ENCODE data around the gene TINAGL1.

DNA sequence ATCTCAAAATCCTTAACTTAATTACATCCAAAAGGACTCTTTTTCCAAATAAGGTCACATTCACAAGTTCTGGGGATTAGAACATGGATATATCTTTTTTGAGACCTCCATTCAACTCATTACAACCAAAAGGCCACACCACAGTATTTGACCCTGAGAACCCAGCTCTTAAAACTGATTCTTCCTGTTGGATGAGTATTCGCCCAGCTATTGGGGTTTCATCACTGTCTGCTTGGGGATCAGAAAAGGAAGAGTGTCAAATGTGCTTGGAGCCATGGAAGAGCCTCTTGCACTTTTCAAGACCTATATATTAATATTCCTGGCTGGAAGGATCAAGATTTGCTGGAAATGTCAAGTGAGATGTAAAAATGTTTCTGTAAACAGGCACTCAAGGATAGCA is 5.4 kb upstream of the TINAGL1 start:
- TF ChIP-seq, protein P1, sequence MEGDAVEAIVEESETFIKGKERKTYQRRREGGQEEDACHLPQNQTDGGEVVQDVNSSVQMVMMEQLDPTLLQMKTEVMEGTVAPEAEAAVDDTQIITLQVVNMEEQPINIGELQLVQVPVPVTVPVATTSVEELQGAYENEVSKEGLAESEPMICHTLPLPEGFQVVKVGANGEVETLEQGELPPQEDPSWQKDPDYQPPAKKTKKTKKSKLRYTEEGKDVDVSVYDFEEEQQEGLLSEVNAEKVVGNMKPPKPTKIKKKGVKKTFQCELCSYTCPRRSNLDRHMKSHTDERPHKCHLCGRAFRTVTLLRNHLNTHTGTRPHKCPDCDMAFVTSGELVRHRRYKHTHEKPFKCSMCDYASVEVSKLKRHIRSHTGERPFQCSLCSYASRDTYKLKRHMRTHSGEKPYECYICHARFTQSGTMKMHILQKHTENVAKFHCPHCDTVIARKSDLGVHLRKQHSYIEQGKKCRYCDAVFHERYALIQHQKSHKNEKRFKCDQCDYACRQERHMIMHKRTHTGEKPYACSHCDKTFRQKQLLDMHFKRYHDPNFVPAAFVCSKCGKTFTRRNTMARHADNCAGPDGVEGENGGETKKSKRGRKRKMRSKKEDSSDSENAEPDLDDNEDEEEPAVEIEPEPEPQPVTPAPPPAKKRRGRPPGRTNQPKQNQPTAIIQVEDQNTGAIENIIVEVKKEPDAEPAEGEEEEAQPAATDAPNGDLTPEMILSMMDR (IDR thresholded peaks at IDR 0.05 in 2 of 3, conservative IDR thresholded peaks at IDR 0.05 in 1 of 3; ENCODE audit: borderline replicate concordance in 1 of 3, insufficient read depth in 1 of 3, low read depth in 2 of 3, low read length in 2 of 3), result no peak
- TF ChIP-seq POLR2A (IDR thresholded peaks at IDR 0.05; ENCODE audit: borderline replicate concordance, extremely low read depth, insufficient read depth, insufficient read length) (no peak), YY1 (IDR thresholded peaks at IDR 0.05; ENCODE audit: extremely low read depth, insufficient replicate concordance, low read depth, low read length) (no peak), JUND (IDR thresholded peaks at IDR 0.05) (no peak), EZH2 (IDR thresholded peaks at IDR 0.05) (no peak)
- TF ChIP-seq, protein P2, sequence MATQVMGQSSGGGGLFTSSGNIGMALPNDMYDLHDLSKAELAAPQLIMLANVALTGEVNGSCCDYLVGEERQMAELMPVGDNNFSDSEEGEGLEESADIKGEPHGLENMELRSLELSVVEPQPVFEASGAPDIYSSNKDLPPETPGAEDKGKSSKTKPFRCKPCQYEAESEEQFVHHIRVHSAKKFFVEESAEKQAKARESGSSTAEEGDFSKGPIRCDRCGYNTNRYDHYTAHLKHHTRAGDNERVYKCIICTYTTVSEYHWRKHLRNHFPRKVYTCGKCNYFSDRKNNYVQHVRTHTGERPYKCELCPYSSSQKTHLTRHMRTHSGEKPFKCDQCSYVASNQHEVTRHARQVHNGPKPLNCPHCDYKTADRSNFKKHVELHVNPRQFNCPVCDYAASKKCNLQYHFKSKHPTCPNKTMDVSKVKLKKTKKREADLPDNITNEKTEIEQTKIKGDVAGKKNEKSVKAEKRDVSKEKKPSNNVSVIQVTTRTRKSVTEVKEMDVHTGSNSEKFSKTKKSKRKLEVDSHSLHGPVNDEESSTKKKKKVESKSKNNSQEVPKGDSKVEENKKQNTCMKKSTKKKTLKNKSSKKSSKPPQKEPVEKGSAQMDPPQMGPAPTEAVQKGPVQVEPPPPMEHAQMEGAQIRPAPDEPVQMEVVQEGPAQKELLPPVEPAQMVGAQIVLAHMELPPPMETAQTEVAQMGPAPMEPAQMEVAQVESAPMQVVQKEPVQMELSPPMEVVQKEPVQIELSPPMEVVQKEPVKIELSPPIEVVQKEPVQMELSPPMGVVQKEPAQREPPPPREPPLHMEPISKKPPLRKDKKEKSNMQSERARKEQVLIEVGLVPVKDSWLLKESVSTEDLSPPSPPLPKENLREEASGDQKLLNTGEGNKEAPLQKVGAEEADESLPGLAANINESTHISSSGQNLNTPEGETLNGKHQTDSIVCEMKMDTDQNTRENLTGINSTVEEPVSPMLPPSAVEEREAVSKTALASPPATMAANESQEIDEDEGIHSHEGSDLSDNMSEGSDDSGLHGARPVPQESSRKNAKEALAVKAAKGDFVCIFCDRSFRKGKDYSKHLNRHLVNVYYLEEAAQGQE (IDR thresholded peaks at IDR 0.05; ENCODE audit: low read depth), result no peak
